NT2/D1 (cell line): Measurements from ENCODE around the gene LCTL.
"Not testable (repeated sequence)": the region's sequence is repeated elsewhere in the genome, so short reads cannot be mapped to it uniquely, and the experiment has no call there.

Experiments used
- DNase-seq: peaks from one replicate; pipeline ENCODE4 v3.0.0-alpha.2; 2011; ENCODE audit warnings: low read depth, low spot score
- H3K27me3 ChIP-seq: 2 replicates; pipeline ENCODE4 v1.6.0; 2011; ENCODE audit warnings: mild to moderate bottlenecking; ENCODE audit not compliant: insufficient read length, insufficient read depth
- H3K36me3 ChIP-seq: 2 replicates; pipeline ENCODE4 v1.6.1; 2011; ENCODE audit warnings: mild to moderate bottlenecking, low read length, mixed read lengths; ENCODE audit not compliant: insufficient read depth, insufficient read length
- H3K4me1 ChIP-seq: 2 replicates; pipeline ENCODE4 v1.5.1; 2011; ENCODE audit not compliant: insufficient read depth, insufficient read length
- H3K4me3 ChIP-seq: 2 replicates; pipeline ENCODE4 v1.5.1; 2011; ENCODE audit warnings: low read depth; ENCODE audit not compliant: insufficient read length
- H3K9ac ChIP-seq: 2 replicates; pipeline ENCODE4 v1.6.0; 2011; ENCODE audit warnings: low read depth; ENCODE audit not compliant: insufficient read length
- H3K9me3 ChIP-seq: 2 replicates; pipeline ENCODE4 v1.5.1; 2011; ENCODE audit warnings: mild to moderate bottlenecking, low read length; ENCODE audit not compliant: insufficient read depth
- SUZ12 ChIP-seq: IDR thresholded peaks from 2 replicates; pipeline ENCODE4 v1.6.1; 2011; ENCODE audit not compliant: insufficient read length, insufficient read depth; ENCODE audit errors: extremely low read depth
- YY1 ChIP-seq: IDR thresholded peaks from 2 replicates; pipeline ENCODE4 v1.6.1; 2011; ENCODE audit not compliant: insufficient read length, insufficient read depth
- ZNF274 ChIP-seq: IDR thresholded peaks from 2 replicates; pipeline ENCODE4 v1.6.1; 2011; ENCODE audit warnings: mild to moderate bottlenecking, low read depth, low read length

LCTL gene

DNA sequence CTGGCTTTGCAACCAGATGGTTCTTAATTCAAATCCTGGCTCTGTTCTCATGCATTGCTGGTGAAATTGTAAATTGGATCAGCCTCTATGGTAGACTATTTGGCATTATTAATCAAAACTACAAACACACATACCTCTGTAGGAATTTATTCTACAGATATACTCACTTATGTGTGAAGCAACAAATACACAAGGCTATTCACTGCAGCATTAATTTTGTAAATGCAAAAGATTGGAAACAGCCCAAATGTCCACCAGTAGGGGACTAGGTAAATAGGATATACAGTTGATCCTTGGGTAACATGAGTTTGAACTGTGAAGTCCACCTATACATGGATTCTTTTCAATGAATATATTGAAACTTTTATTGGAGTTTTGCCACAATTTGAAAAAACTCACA, 29.5 kb upstream of the LCTL start:
- Histone ChIP-seq H3K9ac (no peak overlapping the region), H3K4me3 (no peak overlapping the region), H3K36me3 (no peaks in the 10 kb centered on the region), H3K27me3 (peaks cover 3% of the 10 kb centered on the region), H3K9me3 (no peaks in the 10 kb centered on the region), H3K4me1 (peaks cover 2% of the 10 kb centered on the region)
- TF ChIP-seq YY1, result no peak
- TF ChIP-seq ZNF274, result no peak
- DNase-seq, result no peak

DNA sequence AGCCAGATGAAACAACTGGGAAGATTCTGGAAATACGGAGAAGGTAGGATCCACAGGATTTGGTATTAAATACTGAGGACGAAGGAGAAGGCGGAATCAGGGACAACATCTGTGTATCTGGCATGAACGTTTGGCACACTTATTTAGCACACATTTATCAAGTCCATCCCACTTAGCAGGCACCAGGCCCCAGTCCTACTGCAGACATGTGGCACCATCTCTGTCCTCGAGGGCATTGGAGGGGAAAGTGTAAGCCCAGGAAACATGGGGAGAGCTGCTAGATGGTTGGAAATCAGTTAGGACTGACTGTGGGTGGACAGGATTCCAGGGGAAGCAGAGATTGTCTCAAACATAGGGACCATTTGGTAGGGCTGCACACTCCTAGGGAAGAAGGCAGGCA, 29.0 kb upstream of the LCTL start:
- Histone ChIP-seq H3K4me3 (no peak overlapping the region), H3K36me3 (no peaks in the 10 kb centered on the region), H3K9me3 (no peaks in the 10 kb centered on the region), H3K27me3 (no peaks in the 10 kb centered on the region), H3K9ac (no peak overlapping the region), H3K4me1 (peaks cover 2% of the 10 kb centered on the region)
- no peak for TF ChIP-seq YY1
- no peak for DNase-seq

DNA sequence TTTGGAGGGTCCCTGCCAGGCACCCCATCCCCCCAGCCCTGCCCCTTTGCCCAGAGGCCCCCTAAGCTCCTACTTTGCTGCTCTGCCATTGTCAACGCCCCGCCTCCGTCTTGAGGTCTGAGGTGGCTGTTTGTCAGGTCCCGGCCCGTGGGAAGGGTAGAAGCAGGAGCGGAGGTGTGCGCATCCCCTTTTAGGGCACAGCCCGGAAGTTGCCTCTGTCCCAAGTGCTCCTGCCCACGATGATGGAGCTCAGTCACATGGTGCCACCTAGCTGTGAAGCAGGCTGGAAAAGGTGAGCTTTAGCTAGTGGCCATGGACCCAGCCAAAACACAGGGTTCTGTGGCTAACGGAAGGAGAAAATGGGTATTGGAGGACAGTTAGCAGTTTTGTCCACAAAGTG, 28.5 kb upstream of the LCTL start:
- no peak overlapping the region for H3K4me3 ChIP-seq
- H3K27me3 ChIP-seq, result no peaks in the 10 kb centered on the region
- DNase-seq, result no peak
- no peaks in the 10 kb centered on the region for H3K9me3 ChIP-seq
- H3K36me3 ChIP-seq, result no peaks in the 10 kb centered on the region
- H3K9ac ChIP-seq, result no peak overlapping the region
- no peak for TF ChIP-seq YY1
- no peak for TF ChIP-seq SUZ12
- TF ChIP-seq ZNF274, result no peak
- H3K4me1 ChIP-seq, result peaks cover 2% of the 10 kb centered on the region

DNA sequence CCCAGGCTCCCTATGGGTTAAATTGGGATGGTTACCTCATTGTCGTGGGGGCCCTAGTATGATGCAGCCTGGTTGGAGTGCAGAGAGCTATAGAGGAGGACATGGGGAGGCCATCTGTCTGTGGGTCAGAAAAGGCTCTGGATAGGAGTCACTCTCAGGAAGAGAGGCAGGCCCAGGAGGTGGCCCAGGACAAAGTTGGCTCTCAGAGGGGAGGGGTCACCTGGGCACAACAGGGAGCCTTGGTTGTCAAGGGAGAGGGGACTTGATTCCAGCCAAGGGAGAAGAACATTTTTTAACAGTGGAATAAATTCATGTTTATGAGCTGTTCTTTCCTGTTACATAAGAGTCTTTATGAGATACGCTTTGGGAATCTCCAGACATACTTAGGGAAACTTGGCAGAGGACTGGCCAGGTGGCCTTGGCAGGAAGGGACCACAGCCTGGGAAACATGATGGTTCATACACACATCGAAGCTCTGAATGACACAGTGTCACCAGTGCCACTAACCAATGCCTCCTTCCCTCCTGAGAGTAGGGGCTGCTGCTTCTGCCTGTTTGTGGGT, 27.5 kb upstream of the LCTL start:
- no peaks in the 10 kb centered on the region for H3K9me3 ChIP-seq
- no peak for DNase-seq
- no peak overlapping the region for H3K9ac ChIP-seq
- H3K4me3 ChIP-seq, result no peak overlapping the region
- no peaks in the 10 kb centered on the region for H3K27me3 ChIP-seq
- no peak for TF ChIP-seq ZNF274
- no peak for TF ChIP-seq SUZ12
- no peak for TF ChIP-seq YY1
- no peaks in the 10 kb centered on the region for H3K36me3 ChIP-seq
- peaks cover 7% of the 10 kb centered on the region for H3K4me1 ChIP-seq

DNA sequence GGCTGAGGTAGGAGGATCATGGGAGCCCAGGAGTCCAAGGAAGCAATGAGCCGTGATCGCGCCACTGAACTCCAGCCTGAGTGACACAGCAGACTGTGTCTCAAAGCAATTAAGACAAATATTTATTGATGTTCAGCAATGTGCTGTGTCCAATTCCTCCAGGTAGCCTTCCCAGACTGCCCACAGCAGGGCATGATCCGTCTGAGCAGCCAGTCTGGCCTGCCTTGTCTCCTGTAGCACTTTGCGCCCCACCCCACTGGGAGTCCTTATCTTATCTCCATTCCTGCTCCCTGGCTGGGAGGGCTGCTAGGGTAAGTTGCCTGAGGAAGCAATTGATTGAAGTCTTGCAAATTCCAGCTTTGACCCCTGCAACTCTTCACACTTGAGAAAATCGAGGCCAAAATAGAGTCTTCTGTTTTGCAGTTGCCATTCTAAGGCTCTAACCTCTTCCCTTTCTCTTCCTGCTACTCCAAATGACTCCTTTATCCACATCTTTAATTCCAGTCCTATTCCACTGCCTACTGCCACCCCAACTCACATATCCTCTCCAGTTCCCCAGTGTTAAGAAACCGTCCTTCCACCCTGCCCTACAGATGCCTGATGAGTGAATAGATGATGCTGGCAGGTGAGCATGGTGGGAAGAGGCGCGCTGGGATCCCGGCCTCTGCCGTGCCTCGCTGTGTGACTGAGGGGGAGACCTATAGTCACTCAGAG, 26.9 kb upstream of the LCTL start:
- no peak for TF ChIP-seq ZNF274
- no peak for TF ChIP-seq YY1
- TF ChIP-seq SUZ12, result no peak
- H3K27me3 ChIP-seq, result no peaks in the 10 kb centered on the region
- H3K9ac ChIP-seq, result no peak overlapping the region
- no peak overlapping the region for H3K4me3 ChIP-seq
- DNase-seq, result no peak
- no peaks in the 10 kb centered on the region for H3K9me3 ChIP-seq
- no peaks in the 10 kb centered on the region for H3K36me3 ChIP-seq
- peaks cover 8% of the 10 kb centered on the region for H3K4me1 ChIP-seq

GRCh38 chr15:66591322-66591862, 25.6 kb upstream of the LCTL start:
- DNase-seq, result no peak
- no peaks in the 10 kb centered on the region for H3K36me3 ChIP-seq
- H3K9ac ChIP-seq, result no peak overlapping the region
- no peak overlapping the region for H3K4me3 ChIP-seq
- H3K9me3 ChIP-seq, result no peaks in the 10 kb centered on the region
- H3K27me3 ChIP-seq, result no peaks in the 10 kb centered on the region
- TF ChIP-seq SUZ12 (no peak), YY1 (no peak), ZNF274 (no peak)
- H3K4me1 ChIP-seq, result peaks cover 11% of the 10 kb centered on the region

DNA sequence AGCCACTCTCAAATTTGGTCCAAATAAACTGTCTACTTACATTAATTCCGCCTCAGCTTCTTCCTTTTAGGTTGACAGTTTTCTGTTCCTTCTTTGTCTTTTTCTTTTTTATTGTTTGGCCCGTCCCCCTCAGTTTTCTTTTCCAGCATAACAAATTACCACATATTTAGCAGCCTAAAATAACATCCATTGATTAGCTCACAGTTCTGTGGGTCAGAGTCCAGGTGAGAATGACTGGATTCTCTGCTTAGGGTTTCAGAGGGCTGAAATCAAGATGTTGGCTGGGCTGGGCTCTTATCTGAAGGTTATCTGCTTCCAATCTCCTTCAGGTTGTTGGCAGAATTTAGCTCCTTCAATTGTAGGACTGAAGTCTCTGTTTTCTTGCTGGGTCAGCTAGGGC, 24.6 kb upstream of the LCTL start:
- Histone ChIP-seq H3K27me3 (no peaks in the 10 kb centered on the region), H3K36me3 (no peaks in the 10 kb centered on the region), H3K4me1 (peaks cover 14% of the 10 kb centered on the region), H3K9me3 (no peaks in the 10 kb centered on the region), H3K4me3 (no peak overlapping the region), H3K9ac (no peak overlapping the region)
- TF ChIP-seq ZNF274 (no peak), SUZ12 (no peak), YY1 (no peak)
- no peak for DNase-seq

GRCh38 chr15:66589429-66589828, 23.6 kb upstream of the LCTL start:
- H3K36me3 ChIP-seq, H3K9ac ChIP-seq, H3K4me3 ChIP-seq, H3K9me3 ChIP-seq, DNase-seq, H3K27me3 ChIP-seq: not testable (repeated sequence)
- H3K4me1 ChIP-seq, result peaks cover 14% of the 10 kb centered on the region
